Measurements from ENCODE around the gene STARD4.

The STARD4 gene

GRCh38 chr5:111512375-111513130 lies at the start of gene STARD4:
STARD4 (minus strand) TSS chr5:111512535; CDS start chr5:111507433, 5,102 bp downstream.
- peak; percentile 93 to 94 for DNase-seq
- TF ChIP-seq GATA1 (IDR thresholded peaks at IDR 0.05; ENCODE audit: low read depth, low read length) (no peak), POLR2A (IDR thresholded peaks at IDR 0.05; ENCODE audit: low read length) (peak; percentile 96)

GRCh38 chr5:111559680-111560079 lies 47.3 kb upstream of the STARD4 start:
- TF ChIP-seq POLR2A (IDR thresholded peaks at IDR 0.05; ENCODE audit: low read length) (no peak), GATA1 (IDR thresholded peaks at IDR 0.05; ENCODE audit: low read depth, low read length) (no peak)
- DNase-seq = no peak

GRCh38 chr5:111557686-111558085 lies 45.4 kb upstream of the STARD4 start:
- TF ChIP-seq POLR2A (IDR thresholded peaks at IDR 0.05; ENCODE audit: low read length) (no peak), GATA1 (IDR thresholded peaks at IDR 0.05; ENCODE audit: low read depth, low read length) (no peak)
- no peak for DNase-seq

GRCh38 chr5:111557111-111557510 lies 44.8 kb upstream of the STARD4 start:
- TF ChIP-seq GATA1 (IDR thresholded peaks at IDR 0.05; ENCODE audit: low read depth, low read length) (no peak), POLR2A (IDR thresholded peaks at IDR 0.05; ENCODE audit: low read length) (no peak)
- no peak for DNase-seq

GRCh38 chr5:111556501-111556900 lies 44.2 kb upstream of the STARD4 start:
- DNase-seq = no peak
- TF ChIP-seq POLR2A (IDR thresholded peaks at IDR 0.05; ENCODE audit: low read length) (no peak), GATA1 (IDR thresholded peaks at IDR 0.05; ENCODE audit: low read depth, low read length) (no peak)

GRCh38 chr5:111555760-111556159 lies 43.4 kb upstream of the STARD4 start:
- no peak for DNase-seq
- no peak for TF ChIP-seq GATA1 (IDR thresholded peaks at IDR 0.05; ENCODE audit: low read depth, low read length)
- no peak for TF ChIP-seq POLR2A (IDR thresholded peaks at IDR 0.05; ENCODE audit: low read length)

GRCh38 chr5:111553868-111554267 lies 41.5 kb upstream of the STARD4 start:
- DNase-seq = no peak
- no peak for TF ChIP-seq POLR2A (IDR thresholded peaks at IDR 0.05; ENCODE audit: low read length)
- no peak for TF ChIP-seq GATA1 (IDR thresholded peaks at IDR 0.05; ENCODE audit: low read depth, low read length)

GRCh38 chr5:111552896-111553295 lies 40.6 kb upstream of the STARD4 start:
- no peak for DNase-seq
- TF ChIP-seq GATA1 (IDR thresholded peaks at IDR 0.05; ENCODE audit: low read depth, low read length) (no peak), POLR2A (IDR thresholded peaks at IDR 0.05; ENCODE audit: low read length) (no peak)

- no peak for TF ChIP-seq POLR2A (IDR thresholded peaks at IDR 0.05; ENCODE audit: low read length)
- TF ChIP-seq GATA1 (IDR thresholded peaks at IDR 0.05; ENCODE audit: low read depth, low read length) = no peak
- no peak for DNase-seq
Observed at GRCh38 chr5:111552492-111552891, 40.2 kb upstream of the STARD4 start.

- no peak for DNase-seq
- no peak for TF ChIP-seq GATA1 (IDR thresholded peaks at IDR 0.05; ENCODE audit: low read depth, low read length)
- no peak for TF ChIP-seq POLR2A (IDR thresholded peaks at IDR 0.05; ENCODE audit: low read length)
Observed at GRCh38 chr5:111551569-111552275, 39.4 kb upstream of the STARD4 start.

- no peak for DNase-seq
- TF ChIP-seq POLR2A (IDR thresholded peaks at IDR 0.05; ENCODE audit: low read length) = no peak
- no peak for TF ChIP-seq GATA1 (IDR thresholded peaks at IDR 0.05; ENCODE audit: low read depth, low read length)
Observed at GRCh38 chr5:111551161-111551560, 38.8 kb upstream of the STARD4 start.

- DNase-seq = peak; percentile 58 to 82
- TF ChIP-seq GATA1 (IDR thresholded peaks at IDR 0.05; ENCODE audit: low read depth, low read length) (no peak), POLR2A (IDR thresholded peaks at IDR 0.05; ENCODE audit: low read length) (no peak)
Observed at GRCh38 chr5:111550282-111551020, 38.1 kb upstream of the STARD4 start.

GRCh38 chr5:111548992-111549649 lies 36.8 kb upstream of the STARD4 start:
- TF ChIP-seq GATA1 (IDR thresholded peaks at IDR 0.05; ENCODE audit: low read depth, low read length) = no peak
- no peak for TF ChIP-seq POLR2A (IDR thresholded peaks at IDR 0.05; ENCODE audit: low read length)

More at GRCh38 chr5:111548992-111549649, 36.8 kb upstream of the STARD4 start:
- no peak for DNase-seq
